HepG2 (cell line): ENCODE results near the gene NEDD8. TPM values are rescaled to one million over a fixed set of nuclear protein-coding genes. Genes with fewer than 3 reads are reported as not detected.

Source experiments
- ARNT2 ChIP-seq: sonication (generic); formaldehyde crosslinking; IDR thresholded peaks from 2 replicates; pipeline ENCODE4 v1.8.0; 2022; ENCODE audit warnings: mild to moderate bottlenecking, low read depth, missing genetic modification reagents, moderate library complexity
- CBFB ChIP-seq: sonication (generic); formaldehyde crosslinking; IDR thresholded peaks from 2 replicates; pipeline ENCODE4 v1.4.0; 2020; ENCODE audit warnings: missing genetic modification reagents
- CCAR2 ChIP-seq: fragments of 200-400 bp; formaldehyde crosslinking; optimal IDR thresholded peaks from 2 replicates; pipeline ENCODE3; 2018; ENCODE audit warnings: low read depth, mild to moderate bottlenecking, low read length, moderate library complexity
- CERS6 ChIP-seq: sonication (generic); formaldehyde crosslinking; IDR thresholded peaks from 2 replicates; pipeline ENCODE4 v1.5.0; 2020; ENCODE audit warnings: missing genetic modification reagents
- EHMT2 ChIP-seq: fragments of 200-600 bp; sonication (generic); IDR thresholded peaks from 2 replicates; pipeline ENCODE4 v1.7.0; 2017; ENCODE audit warnings: antibody characterized with exemption, low read depth, low read length, borderline replicate concordance
- HDAC1 ChIP-seq: sonication (generic); formaldehyde crosslinking; IDR thresholded peaks from 2 replicates; pipeline ENCODE4 v1.5.1; 2020; ENCODE audit warnings: mild to moderate bottlenecking, missing genetic modification reagents
- HOMEZ ChIP-seq: IDR thresholded peaks from 2 replicates; pipeline ENCODE4 v1.6.1; 2016; ENCODE audit warnings: low read depth
- HOXA3 ChIP-seq: sonication (generic); formaldehyde crosslinking; IDR thresholded peaks from 2 replicates; pipeline ENCODE4 v1.5.0; 2020; ENCODE audit warnings: missing genetic modification reagents
- KMT2A ChIP-seq: sonication (generic); formaldehyde crosslinking; IDR thresholded peaks from 2 replicates; pipeline ENCODE4 v1.4.0; 2020; ENCODE audit warnings: missing genetic modification reagents
- MIER2 ChIP-seq: IDR thresholded peaks from 2 replicates; pipeline ENCODE4 v1.6.1; 2016; ENCODE audit warnings: missing biosample characterization, missing genetic modification reagents
- PCBP2 ChIP-seq: fragments of 200-400 bp; formaldehyde crosslinking; optimal IDR thresholded peaks from 2 replicates; pipeline ENCODE3; 2018; ENCODE audit warnings: low read length, low read depth; ENCODE audit not compliant: poor library complexity, severe bottlenecking
- PLRG1 ChIP-seq: fragments of 450-650 bp; conservative IDR thresholded peaks from 2 replicates; pipeline ENCODE4 v1.6.1; 2016
- SMAD1 ChIP-seq: sonication (generic); formaldehyde crosslinking; IDR thresholded peaks from 2 replicates; pipeline ENCODE4 v1.4.0; 2020; ENCODE audit warnings: missing genetic modification reagents, low read depth, mild to moderate bottlenecking, borderline replicate concordance
- SNAPC2 ChIP-seq: sonication (generic); formaldehyde crosslinking; IDR thresholded peaks from 2 replicates; pipeline ENCODE4 v1.8.1; 2022; ENCODE audit warnings: mild to moderate bottlenecking, missing genetic modification reagents
- SSRP1 ChIP-seq: IDR thresholded peaks from 2 replicates; pipeline ENCODE4 v1.6.1; 2016; ENCODE audit warnings: control low read depth
- ZHX2 ChIP-seq, 2 experiments: sonication (generic) in 1 of 2; formaldehyde crosslinking in 1 of 2; IDR thresholded peaks; 2 replicates each; pipeline versions ENCODE4 v1.6.1 to v1.9.0; 2014 to 2022; ENCODE audit warnings: antibody characterized with exemption in 1 of 2, borderline replicate concordance in 1 of 2, inconsistent platforms in 1 of 2, low read depth in 1 of 2, missing genetic modification reagents in 1 of 2
- ZSCAN5A ChIP-seq: sonication (generic); formaldehyde crosslinking; IDR thresholded peaks from 2 replicates; pipeline ENCODE4 v1.8.0; 2022; ENCODE audit warnings: mild to moderate bottlenecking, missing genetic modification reagents, borderline replicate concordance
- polyA plus RNA-seq, 8 experiments: library from polyadenylated mRNA; depleted of rRNA in 3 of 8; stranded (reverse) in 7 of 8; unstranded in 1 of 8; fragments of >200 nt; fragmentation: Illumina TruSeq in 4 of 8; extraction: Trizol in 4 of 8; gene quantifications; 2 replicates each; pipeline versions ENCODE4 v1.2.1 to v1.2.3, GENCODE V29; 2011 to 2016; ENCODE audit warnings: low read depth in 4 of 8, missing spikeins in 1 of 8, mixed read lengths in 1 of 8; ENCODE audit not compliant: insufficient read depth in 1 of 8
- total RNA-seq, 5 experiments: library from RNA; depleted of rRNA; stranded (reverse); fragments of >200 nt; fragmentation: Illumina TruSeq; extraction: Trizol; gene quantifications; 2 replicates each; pipeline ENCODE4 v1.2.3, GENCODE V29; 2016; ENCODE audit warnings: low read depth in 1 of 5

Gene NEDD8
- total and polyA plus RNA-seq, 2 of the 13 experiments (the other 11 are each of a cell fraction or from before 2014, with no cell fraction given), result 535 to 713 TPM

- TF ChIP-seq ZHX2 (IDR thresholded peaks at IDR 0.05; ENCODE audit: low read depth) (peak; percentile 93), ZHX2 (CRISPR knock-in tag; IDR thresholded peaks at IDR 0.05; ENCODE audit: borderline replicate concordance) (peak; percentile 94), CERS6 (CRISPR knock-in tag) (peak; percentile 96), SSRP1 (CRISPR knock-in tag) (no peak), HDAC1 (CRISPR knock-in tag) (no peak), ARNT2 (CRISPR knock-in tag) (peak; percentile 99), EHMT2 (no peak), MIER2 (peak; percentile 34), SMAD1 (CRISPR knock-in tag) (peak; percentile 98), PCBP2 (no peak), ZSCAN5A (CRISPR knock-in tag) (peak; percentile 95; the same call in 1 of the 2 replicates), KMT2A (peak; percentile 100), SNAPC2 (CRISPR knock-in tag) (peak; percentile 99), CCAR2 (peak; percentile 53), HOMEZ (0 out of 2 replicates have a peak, but pooled peaks have one; percentile 66), CBFB (CRISPR knock-in tag) (peak; percentile 99), PLRG1 (no peak), HOXA3 (CRISPR knock-in tag) (peak; percentile 98)
These were observed 36.7 kb downstream of the NEDD8 start, which contains the start of gene TM9SF1 (continued) for GRCh38 chr14:24195186-24196070.
